Measurements from ENCODE around the gene SNAPC2. TPM values are rescaled to one million over a fixed set of nuclear protein-coding genes. Genes with fewer than 3 reads are reported as not detected.

The SNAPC2 gene
- total and polyA plus RNA-seq, 8 donors, result 4.9 to 12.0 (median 8.0) TPM

DNA sequence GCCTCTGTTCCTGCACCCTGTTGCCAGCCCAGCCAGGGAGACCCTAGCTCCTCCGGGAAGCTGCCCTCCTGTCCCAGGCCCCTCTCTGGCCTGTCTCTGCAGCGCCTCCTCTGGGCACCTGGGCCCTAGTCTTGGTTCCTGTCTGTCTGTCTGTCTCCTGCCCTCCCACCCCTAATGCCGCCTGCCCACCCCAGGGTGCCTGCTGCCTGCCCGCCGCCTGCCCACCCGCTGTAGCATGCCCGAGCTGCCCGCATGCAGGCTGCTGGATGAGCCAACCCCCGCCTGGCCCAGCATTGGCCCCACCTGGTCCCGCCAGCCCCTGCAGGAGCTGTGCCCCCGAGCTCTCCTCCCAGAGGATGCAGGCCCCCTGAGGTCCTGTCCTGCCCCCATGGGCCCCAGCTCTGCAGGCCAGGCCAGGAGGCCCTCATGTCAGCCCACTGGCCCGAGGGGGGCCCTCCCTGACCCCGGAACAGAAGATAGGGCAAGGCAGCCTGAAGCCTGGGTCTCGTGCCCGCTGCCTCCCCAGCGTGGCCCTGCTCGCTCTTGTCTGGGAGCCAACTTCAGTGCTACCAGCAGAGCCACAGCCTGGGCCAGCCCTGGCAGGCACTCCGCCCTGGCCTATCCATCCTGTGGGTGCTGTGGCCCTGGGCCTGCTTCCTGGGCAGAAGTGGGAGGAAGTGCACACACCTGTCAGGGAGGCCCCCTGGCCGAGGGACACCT, 11.2 kb upstream of the SNAPC2 start:
- no peaks in the 10 kb centered on the region for H3K9me3 ChIP-seq
- peaks cover 3 to 10% (median 6%) of the 10 kb centered on the region in 3 donors for H3K4me1 ChIP-seq
- 87 to 92% methylated on average over 18 to 19 of the region's 19 CpGs for WGBS, 2 donors
- ATAC-seq, result no peak
- FAIRE-seq, result no peak
- TF ChIP-seq, protein P1, sequence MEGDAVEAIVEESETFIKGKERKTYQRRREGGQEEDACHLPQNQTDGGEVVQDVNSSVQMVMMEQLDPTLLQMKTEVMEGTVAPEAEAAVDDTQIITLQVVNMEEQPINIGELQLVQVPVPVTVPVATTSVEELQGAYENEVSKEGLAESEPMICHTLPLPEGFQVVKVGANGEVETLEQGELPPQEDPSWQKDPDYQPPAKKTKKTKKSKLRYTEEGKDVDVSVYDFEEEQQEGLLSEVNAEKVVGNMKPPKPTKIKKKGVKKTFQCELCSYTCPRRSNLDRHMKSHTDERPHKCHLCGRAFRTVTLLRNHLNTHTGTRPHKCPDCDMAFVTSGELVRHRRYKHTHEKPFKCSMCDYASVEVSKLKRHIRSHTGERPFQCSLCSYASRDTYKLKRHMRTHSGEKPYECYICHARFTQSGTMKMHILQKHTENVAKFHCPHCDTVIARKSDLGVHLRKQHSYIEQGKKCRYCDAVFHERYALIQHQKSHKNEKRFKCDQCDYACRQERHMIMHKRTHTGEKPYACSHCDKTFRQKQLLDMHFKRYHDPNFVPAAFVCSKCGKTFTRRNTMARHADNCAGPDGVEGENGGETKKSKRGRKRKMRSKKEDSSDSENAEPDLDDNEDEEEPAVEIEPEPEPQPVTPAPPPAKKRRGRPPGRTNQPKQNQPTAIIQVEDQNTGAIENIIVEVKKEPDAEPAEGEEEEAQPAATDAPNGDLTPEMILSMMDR (IDR thresholded peaks at IDR 0.05), result no peak
- H3K27ac ChIP-seq, result no peak overlapping the region
- peak in 4 of 6 donors; percentile 6 to 83 (median 46) for DNase-seq
- H3K27me3 ChIP-seq, result no peaks in the 10 kb centered on the region
- intact Hi-C loops (cut with DNase I), result no loop called here
- H3K4me3 ChIP-seq, result no peak overlapping the region
- peaks cover 4 to 29% (median 22%) of the 10 kb centered on the region in 3 donors for H3K36me3 ChIP-seq

DNA sequence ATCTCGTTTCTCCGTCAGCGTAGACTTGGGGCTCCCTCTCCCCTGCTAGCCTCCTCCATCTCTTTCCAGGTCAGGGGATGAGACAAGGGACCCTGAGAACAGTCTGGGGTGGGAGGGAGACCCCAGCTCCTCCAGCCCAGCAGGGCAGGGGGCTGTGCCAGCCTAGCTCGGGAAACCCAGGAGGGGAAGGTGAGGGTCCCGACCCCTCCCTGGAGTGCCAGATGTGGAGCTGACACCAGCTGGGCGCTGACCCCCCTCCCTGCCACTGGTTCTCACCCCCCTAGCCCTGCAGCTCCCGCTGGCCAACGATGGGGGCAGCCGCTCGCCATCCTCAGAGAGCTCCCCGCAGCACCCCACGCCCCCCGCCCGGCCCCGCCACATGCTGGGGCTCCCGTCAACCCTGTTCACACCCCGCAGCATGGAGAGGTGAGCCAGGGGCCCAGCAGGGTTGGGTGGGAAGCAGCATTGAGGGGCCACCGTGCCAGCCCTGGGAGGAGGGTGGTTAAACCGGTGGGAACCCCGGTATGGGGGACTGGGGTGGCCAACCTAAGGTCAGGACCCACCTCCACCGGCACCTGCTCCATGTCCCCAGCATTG, 10.6 kb upstream of the SNAPC2 start:
- DNase-seq (peak in 3 of 6 donors; percentile 39 to 72 (median 53)), FAIRE-seq (no peak), ATAC-seq (no peak)
- Histone ChIP-seq H3K4me1 (peaks cover 3 to 9% (median 6%) of the 10 kb centered on the region in 3 donors), H3K36me3 (peaks cover 4 to 29% (median 22%) of the 10 kb centered on the region in 3 donors), H3K27ac (no peak overlapping the region), H3K4me3 (no peak overlapping the region), H3K27me3 (no peaks in the 10 kb centered on the region), H3K9me3 (no peaks in the 10 kb centered on the region)
- TF ChIP-seq, protein P1 (IDR thresholded peaks at IDR 0.05), result no peak
- 90 to 93% methylated on average over 21 of the region's 21 CpGs for WGBS, 2 donors
- intact Hi-C loops (cut with DNase I), result no loop called here

DNA sequence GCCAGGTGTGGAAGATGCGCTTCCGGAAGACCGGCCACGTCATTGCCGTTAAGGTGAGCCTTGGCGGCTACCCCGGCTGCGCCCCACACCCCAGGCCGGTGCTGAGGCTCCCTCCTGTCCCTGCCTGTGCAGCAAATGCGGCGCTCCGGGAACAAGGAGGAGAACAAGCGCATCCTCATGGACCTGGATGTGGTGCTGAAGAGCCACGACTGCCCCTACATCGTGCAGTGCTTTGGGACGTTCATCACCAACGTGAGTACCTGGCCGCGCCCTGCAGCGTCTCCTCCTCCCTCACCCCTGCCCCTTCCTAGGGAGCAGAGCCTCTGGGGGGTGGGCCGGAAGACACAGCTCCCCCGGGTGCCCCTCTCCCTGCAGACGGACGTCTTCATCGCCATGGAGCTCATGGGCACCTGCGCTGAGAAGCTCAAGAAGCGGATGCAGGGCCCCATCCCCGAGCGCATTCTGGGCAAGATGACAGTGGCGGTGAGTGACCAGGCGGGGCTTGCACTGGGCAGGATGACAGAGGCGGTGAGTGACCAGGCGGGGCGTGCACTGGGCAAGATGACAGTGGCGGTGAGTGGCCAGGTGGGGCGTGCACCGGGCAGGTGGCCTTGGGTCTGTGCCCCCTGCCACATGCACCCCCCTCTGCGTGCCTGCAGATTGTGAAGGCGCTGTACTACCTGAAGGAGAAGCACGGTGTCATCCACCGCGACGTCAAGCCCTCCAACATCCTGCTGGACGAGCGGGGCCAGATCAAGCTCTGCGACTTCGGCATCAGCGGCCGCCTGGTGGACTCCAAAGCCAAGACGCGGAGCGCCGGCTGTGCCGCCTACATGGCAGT, 9.6 kb upstream of the SNAPC2 start:
- TF ChIP-seq, protein P1 (IDR thresholded peaks at IDR 0.05), result no peak
- peak in 3 of 6 donors; percentile 42 to 77 (median 56) for DNase-seq
- Histone ChIP-seq H3K27ac (no peak overlapping the region), H3K4me3 (no peak overlapping the region), H3K9me3 (no peaks in the 10 kb centered on the region), H3K27me3 (no peaks in the 10 kb centered on the region), H3K4me1 (no peaks in the 10 kb centered on the region), H3K36me3 (peaks cover 4 to 29% (median 22%) of the 10 kb centered on the region in 3 donors)
- no peak for ATAC-seq
- intact Hi-C loops (cut with DNase I), result no loop called here
- WGBS, 2 donors, result 91 to 92% methylated on average over 50 to 54 of the region's 54 CpGs
- no peak for FAIRE-seq

DNA sequence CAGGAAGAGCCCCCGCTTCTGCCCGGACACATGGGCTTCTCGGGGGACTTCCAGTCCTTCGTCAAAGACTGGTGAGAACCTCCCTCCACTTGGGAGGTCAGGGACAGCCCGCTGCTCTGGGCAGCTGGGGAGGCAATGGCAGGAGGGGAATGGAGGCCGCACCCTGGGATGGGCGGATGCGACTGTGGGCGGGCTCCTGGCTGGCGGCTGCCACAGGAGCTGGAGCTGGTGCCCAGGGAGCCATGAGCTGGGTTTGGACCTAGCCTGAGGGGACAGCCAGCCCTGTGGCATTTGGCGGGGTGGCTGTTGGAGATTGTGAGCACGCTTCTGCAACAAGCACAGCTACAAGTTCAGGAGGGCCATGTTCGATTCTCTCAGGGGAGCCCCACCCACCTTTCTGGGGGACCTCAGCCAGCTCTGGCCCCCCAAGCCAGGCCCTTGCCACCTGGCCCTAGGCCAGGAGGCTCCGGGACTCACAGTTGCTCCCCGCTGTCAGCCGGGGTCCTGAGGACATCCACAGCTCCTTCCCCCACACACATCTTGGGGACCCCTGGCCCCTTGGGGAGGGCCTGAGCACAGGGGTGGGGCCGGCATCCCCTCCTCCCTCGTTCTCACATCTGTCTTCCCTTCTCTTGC, 8.5 kb upstream of the SNAPC2 start:
- WGBS, 2 donors, result 90 to 93% methylated on average over 18 of the region's 18 CpGs
- DNase-seq (peak in 2 of 6 donors; percentile 36 to 74), ATAC-seq (no peak), FAIRE-seq (no peak)
- Histone ChIP-seq H3K4me3 (no peak overlapping the region), H3K9me3 (no peaks in the 10 kb centered on the region), H3K27ac (no peak overlapping the region), H3K36me3 (peaks cover 4 to 29% (median 22%) of the 10 kb centered on the region in 3 donors), H3K27me3 (peaks cover 0 to 6% (median 0%) of the 10 kb centered on the region in 4 donors), H3K4me1 (peaks cover 0 to 9% (median 0%) of the 10 kb centered on the region in 3 donors)
- TF ChIP-seq, protein P1 (IDR thresholded peaks at IDR 0.05), result no peak
- intact Hi-C loops (cut with DNase I), result no loop called here
